ENCODE measurements around the gene SUMF2. TPM values are rescaled to one million over a fixed set of nuclear protein-coding genes. Genes with fewer than 3 reads are reported as not detected.

The SUMF2 gene
- total RNA-seq, 1 experiment from 2014 or later, result 89.2 TPM

DNA sequence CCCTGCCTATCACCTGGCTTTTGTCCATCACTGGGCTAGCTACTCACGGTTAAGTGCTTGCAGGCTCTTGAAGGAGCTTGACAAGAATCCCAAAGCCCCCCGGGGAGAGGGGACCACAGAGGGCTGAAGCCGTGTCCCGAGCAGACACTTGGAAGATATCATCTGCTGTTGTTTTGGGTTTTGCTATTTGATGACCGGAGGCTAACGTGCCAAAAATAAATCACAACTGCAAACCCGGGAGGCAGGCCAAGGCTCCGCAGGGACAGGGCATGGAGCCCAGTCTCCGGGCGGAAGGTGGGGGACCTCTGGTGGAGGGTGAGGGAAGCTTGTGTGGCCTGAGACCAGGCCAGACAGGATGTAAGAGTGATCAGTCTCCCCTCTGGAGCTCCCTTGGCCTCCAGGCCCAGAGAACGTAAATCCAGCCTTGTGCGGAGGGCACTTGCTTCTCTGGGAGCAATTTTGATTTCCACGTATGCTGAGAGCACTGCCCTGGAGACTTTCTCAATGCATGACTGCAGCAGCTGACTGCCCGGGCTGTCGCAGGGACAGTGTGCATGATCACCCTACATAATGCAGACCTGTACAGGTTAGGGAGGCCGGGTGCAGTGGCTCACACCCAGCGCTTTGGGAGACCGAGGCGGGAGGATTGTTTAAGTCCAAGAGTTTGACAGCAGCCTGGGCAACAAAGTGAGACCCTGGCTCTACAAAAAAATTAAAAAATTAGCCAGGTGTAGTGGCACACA, 28.9 kb downstream of the SUMF2 start, which contains the start of gene PHKG1:
TSS of gene PHKG1 (minus strand) at position 164 of the 743 bp plus-strand sequence. CDS start 4,011 bp downstream, outside the sequence.
- Mint-ChIP-seq H3K27me3 (ENCODE audit: low read depth) (no peaks in the 10 kb centered on the region), H3K27ac (peak within 1 kb of the TSS in 2 of 3 experiments; percentile 57 to 87; a peak in 2 of 7 replicates), H3K36me3 (ENCODE audit: insufficient read depth in 1 of 3, low read depth in 3 of 3) (peaks cover 0 to 2% (median 0%) of the 10 kb centered on the region in 3 experiments; a peak in 2 of 7 replicates), H3K4me3 (no peak within 1 kb of the TSS), H3K9me3 (peaks cover 0 to 8% of the 10 kb centered on the region in 2 experiments; a peak in 2 of 5 replicates), H3K4me1 (no peaks in the 10 kb centered on the region)
- H3K56ac ChIP-seq (ENCODE audit: insufficient read length, low read depth, low read length), result no peak within 1 kb of the TSS
- H4K91ac ChIP-seq (ENCODE audit: insufficient read length, low read depth, low read length), result no peak within 1 kb of the TSS
- no peak within 1 kb of the TSS for H4K8ac ChIP-seq (replicated peaks; ENCODE audit: insufficient read length, low read depth, low read length)
- no CpG with 5 or more reads among the region's 19 CpGs for WGBS (ENCODE audit: extremely low coverage, insufficient read length, low lambda C conversion rate)
- no peak within 1 kb of the TSS for H4K5ac ChIP-seq (ENCODE audit: insufficient read length, low read depth, low read length)
- H3K9ac ChIP-seq (ENCODE audit: extremely low read depth, insufficient read length, low read length), result no peak within 1 kb of the TSS
- H3K4ac ChIP-seq (ENCODE audit: low read depth, low read length), result no peak within 1 kb of the TSS
- H3K79me2 ChIP-seq (ENCODE audit: insufficient read depth, low read length), result no peaks in the 10 kb centered on the region
- no peak within 1 kb of the TSS for H3K4me2 ChIP-seq (ENCODE audit: insufficient read depth, insufficient read length, low read length)
- H3K79me1 ChIP-seq (ENCODE audit: insufficient read depth, low read depth, low read length, poor library complexity, severe bottlenecking), result no peaks in the 10 kb centered on the region
- H2AFZ ChIP-seq (ENCODE audit: low read length), result no peak within 1 kb of the TSS
- peak; percentile 48 for DNase-seq
- no peak within 1 kb of the TSS for H2BK5ac ChIP-seq (ENCODE audit: insufficient read length, low read length)
- no peaks in the 10 kb centered on the region for H3K9me3 ChIP-seq (ENCODE audit: control insufficient read depth, low read depth, low read length)
- TF ChIP-seq, protein P1, sequence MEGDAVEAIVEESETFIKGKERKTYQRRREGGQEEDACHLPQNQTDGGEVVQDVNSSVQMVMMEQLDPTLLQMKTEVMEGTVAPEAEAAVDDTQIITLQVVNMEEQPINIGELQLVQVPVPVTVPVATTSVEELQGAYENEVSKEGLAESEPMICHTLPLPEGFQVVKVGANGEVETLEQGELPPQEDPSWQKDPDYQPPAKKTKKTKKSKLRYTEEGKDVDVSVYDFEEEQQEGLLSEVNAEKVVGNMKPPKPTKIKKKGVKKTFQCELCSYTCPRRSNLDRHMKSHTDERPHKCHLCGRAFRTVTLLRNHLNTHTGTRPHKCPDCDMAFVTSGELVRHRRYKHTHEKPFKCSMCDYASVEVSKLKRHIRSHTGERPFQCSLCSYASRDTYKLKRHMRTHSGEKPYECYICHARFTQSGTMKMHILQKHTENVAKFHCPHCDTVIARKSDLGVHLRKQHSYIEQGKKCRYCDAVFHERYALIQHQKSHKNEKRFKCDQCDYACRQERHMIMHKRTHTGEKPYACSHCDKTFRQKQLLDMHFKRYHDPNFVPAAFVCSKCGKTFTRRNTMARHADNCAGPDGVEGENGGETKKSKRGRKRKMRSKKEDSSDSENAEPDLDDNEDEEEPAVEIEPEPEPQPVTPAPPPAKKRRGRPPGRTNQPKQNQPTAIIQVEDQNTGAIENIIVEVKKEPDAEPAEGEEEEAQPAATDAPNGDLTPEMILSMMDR (conservative IDR thresholded peaks at IDR 0.05), result peak; percentile 61
- H3K4me1 ChIP-seq (ENCODE audit: insufficient read depth, low read length), result no peaks in the 10 kb centered on the region
- H2BK15ac ChIP-seq (ENCODE audit: low read depth, low read length), result no peak within 1 kb of the TSS
- H3K27ac ChIP-seq (ENCODE audit: insufficient read length, low read depth, low read length), result no peak within 1 kb of the TSS
- no peaks in the 10 kb centered on the region for H3K27me3 ChIP-seq (ENCODE audit: insufficient read depth, low read length)
- no peak within 1 kb of the TSS for H2BK12ac ChIP-seq (ENCODE audit: insufficient read length, low read depth, low read length)
- no peaks in the 10 kb centered on the region for H3K23me2 ChIP-seq (ENCODE audit: insufficient read length, low read depth, low read length, poor library complexity, severe bottlenecking)
- H3T11ph ChIP-seq (ENCODE audit: low read length), result no peak within 1 kb of the TSS
- no peaks in the 10 kb centered on the region for H4K20me1 ChIP-seq (ENCODE audit: control insufficient read depth, insufficient read depth, insufficient read length)
- no peak within 1 kb of the TSS for H2BK20ac ChIP-seq (ENCODE audit: low read depth, low read length, poor library complexity, severe bottlenecking)
- no peak within 1 kb of the TSS for H2AK5ac ChIP-seq (ENCODE audit: insufficient read length, low read length)
- H3K23ac ChIP-seq (ENCODE audit: insufficient read length, low read depth, low read length), result no peak within 1 kb of the TSS
- no peak within 1 kb of the TSS for H2BK120ac ChIP-seq (ENCODE audit: low read depth, low read length, poor library complexity, severe bottlenecking)
- no peak within 1 kb of the TSS for H3K14ac ChIP-seq (ENCODE audit: insufficient read depth, low read length)
- H3K18ac ChIP-seq (ENCODE audit: insufficient read length, low read depth, low read length), result no peak within 1 kb of the TSS

All from H9 (cell line).